Caco-2 (cell line): ENCODE measurements around the gene REPIN1. TPM values are rescaled to one million over a fixed set of nuclear protein-coding genes. Genes with fewer than 3 reads are reported as not detected.

Experiments
- BruUV-seq: library from RNA; stranded (reverse); fragments of 400-500 nt; replicated peaks from 2 replicates; lab custom pipeline; 2021; lab: Mats Ljungman, UMichigan
- CTCF ChIA-PET: fragments of 300-600 bp; sonication (Branson Sonifier 250); formaldehyde crosslinking; loops from one replicate; lab custom pipeline; 2022; ENCODE audit warnings: antibody characterized with exemption; lab: Charles Lee
- POLR2A ChIA-PET: fragments of 300-600 bp; sonication (Branson Sonifier 250); formaldehyde crosslinking; loops from one replicate; lab custom pipeline; 2022; ENCODE audit warnings: antibody characterized with exemption; lab: Charles Lee
- DNase-seq, 2 experiments: peaks; one replicate each; pipeline versions ENCODE4 v3.0.0 to v3.0.0-alpha.2; 2020 to 2022
- H3K27me3 ChIP-seq: replicated peaks from 2 replicates; pipeline ENCODE4 v1.6.0; 2011; ENCODE audit warnings: low read length; ENCODE audit not compliant: control insufficient read depth, insufficient read depth
- H3K36me3 ChIP-seq: 2 replicates; pipeline ENCODE4 v1.5.1; 2011; ENCODE audit warnings: low read length; ENCODE audit not compliant: control insufficient read depth, insufficient read depth
- H3K4me1 ChIP-seq: fragments of 250-450 bp; sonication (Bioruptor Pico); 2 replicates; pipeline ENCODE4 v1.5.1; 2020; ENCODE audit warnings: mild to moderate bottlenecking
- H3K4me3 ChIP-seq: 2 replicates; pipeline ENCODE4 v1.5.1; 2011; ENCODE audit warnings: low read depth, mild to moderate bottlenecking, control low read depth, low read length
- H3K9me3 ChIP-seq: fragments of 250-450 bp; sonication (Bioruptor Pico); 2 replicates; pipeline ENCODE4 v1.5.1; 2020; ENCODE audit warnings: mild to moderate bottlenecking, moderate library complexity
- H3K27ac Mint-ChIP-seq: one replicate; pipeline ENCODE4 v1.8.0; 2022; ENCODE audit warnings: mixed read lengths; ENCODE audit not compliant: unreplicated experiment
- H3K27me3 Mint-ChIP-seq: one replicate; pipeline ENCODE4 v1.8.0; 2022; ENCODE audit warnings: mixed read lengths; ENCODE audit not compliant: insufficient read depth, unreplicated experiment
- H3K36me3 Mint-ChIP-seq: one replicate; pipeline ENCODE4 v1.8.0; 2022; ENCODE audit warnings: mild to moderate bottlenecking, mixed read lengths; ENCODE audit not compliant: insufficient read depth, unreplicated experiment
- H3K4me1 Mint-ChIP-seq: one replicate; pipeline ENCODE4 v1.8.0; 2022; ENCODE audit warnings: low read depth, mixed read lengths; ENCODE audit not compliant: unreplicated experiment
- H3K4me3 Mint-ChIP-seq: one replicate; pipeline ENCODE4 v1.8.0; 2022; ENCODE audit warnings: mild to moderate bottlenecking, moderate library complexity, mixed read lengths; ENCODE audit not compliant: unreplicated experiment
- H3K9me3 Mint-ChIP-seq: one replicate; pipeline ENCODE4 v1.8.0; 2022; ENCODE audit warnings: mixed read lengths; ENCODE audit not compliant: unreplicated experiment
- CTCF ChIP-seq, 2 experiments: fragments of 200-600 bp in 1 of 2; IDR thresholded peaks; 1 replicate in 1 of 2; 2 replicates in 1 of 2; pipeline versions ENCODE4 v1.5.1 to v1.8.0; 2011 to 2022; ENCODE audit warnings: antibody characterized with exemption in 1 of 2, control low read depth in 1 of 2, inconsistent platforms in 1 of 2, low read depth in 1 of 2, low read length in 1 of 2, mild to moderate bottlenecking in 1 of 2, moderate library complexity in 1 of 2; ENCODE audit not compliant: insufficient read depth in 1 of 2, severe bottlenecking in 1 of 2, unreplicated experiment in 1 of 2
- intact Hi-C: fragments of 100-400 bp; cut with micrococcal nuclease; formaldehyde crosslinking; loops from one replicate; pipeline ENCODE4 v1.10.0; 2022; ENCODE audit not compliant: unreplicated experiment
- total RNA-seq: library from RNA; stranded (reverse); gene quantifications from 2 replicates; pipeline ENCODE4 v1.2.3, GENCODE V29; 2022

REPIN1 gene
- total RNA-seq, 1 experiment from 2014 or later: 148 TPM

DNA sequence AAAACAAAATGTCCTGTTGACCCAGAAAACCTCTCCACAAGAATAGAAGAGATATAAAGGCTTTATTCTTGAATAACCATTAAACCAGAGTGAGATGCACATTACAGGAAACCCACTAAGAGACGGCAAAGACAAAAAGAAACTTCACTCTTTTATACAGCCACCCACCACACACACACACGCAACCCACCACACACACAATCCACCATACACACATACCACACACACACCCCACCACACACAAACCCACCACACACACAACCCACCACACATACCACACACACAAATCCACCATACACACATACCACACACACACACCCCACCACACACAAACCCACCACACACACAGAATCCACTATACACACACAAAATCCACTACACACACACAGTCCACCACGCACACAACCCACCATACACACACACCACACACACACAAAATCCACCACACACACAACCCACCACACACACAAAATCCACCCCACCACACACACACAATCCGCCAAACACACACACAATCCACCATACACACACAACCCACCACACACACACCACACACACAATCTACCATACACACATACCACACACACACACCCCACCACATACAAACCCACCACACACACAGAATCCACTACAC is 9.5 kb upstream of the REPIN1 start:
- Histone ChIP-seq H3K9me3 (no peaks in the 10 kb centered on the region), H3K4me3 (no peak overlapping the region), H3K36me3 (no peaks in the 10 kb centered on the region), H3K4me1 (no peaks in the 10 kb centered on the region), H3K27me3 (no peaks in the 10 kb centered on the region)
- CTCF ChIA-PET: interaction anchor here (1.0 kb wide), 1 partner anchor 19 kb away, joined by 3 read pairs; no protein-coding TSS in a partner anchor
- DNase-seq: no peak
- Mint-ChIP-seq H3K4me1 (peaks cover 11% of the 10 kb centered on the region), H3K9me3 (peaks cover 12% of the 10 kb centered on the region), H3K36me3 (no peaks in the 10 kb centered on the region), H3K27me3 (no peaks in the 10 kb centered on the region), H3K4me3 (no peak overlapping the region), H3K27ac (no peak overlapping the region)
- POLR2A ChIA-PET: no interaction called here
- TF ChIP-seq CTCF (IDR thresholded peaks at IDR 0.05; ENCODE audit: insufficient read depth in 1 of 2, low read depth in 1 of 2, low read length in 1 of 2, severe bottlenecking in 1 of 2, unreplicated experiment in 1 of 2): no peak
- no TSS peak for BruUV-seq
- intact Hi-C loops: no loop called here

DNA sequence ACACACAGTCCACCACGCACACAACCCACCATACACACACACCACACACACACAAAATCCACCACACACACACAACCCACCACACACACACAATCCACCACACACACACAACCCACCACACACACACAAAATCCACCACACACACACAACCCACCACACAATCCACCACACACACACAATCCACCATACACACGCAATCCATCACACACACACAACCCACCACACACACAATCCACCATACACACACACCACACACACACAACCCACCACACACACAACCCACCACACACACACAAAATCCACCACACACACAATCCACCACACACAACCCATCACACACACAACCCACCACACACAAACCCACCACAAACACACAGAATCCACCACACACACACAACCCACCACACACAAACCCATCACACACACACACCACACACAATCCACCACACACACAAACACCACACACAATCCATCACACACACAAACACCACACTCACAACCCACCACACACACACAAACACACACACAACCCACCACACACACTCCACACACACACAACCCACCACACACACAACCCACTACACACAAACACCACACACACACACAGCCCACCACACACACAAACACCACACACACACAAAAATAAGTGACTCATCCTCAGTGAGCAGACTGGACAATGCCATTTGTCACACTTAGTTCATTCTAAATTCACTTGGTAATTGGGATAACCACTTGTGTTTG is 8.8 kb upstream of the REPIN1 start:
- CTCF ChIA-PET: no interaction called here
- H3K36me3 ChIP-seq: no peaks in the 10 kb centered on the region
- H3K4me3 ChIP-seq: no peak overlapping the region
- POLR2A ChIA-PET: no interaction called here
- no peak overlapping the region for H3K4me3 Mint-ChIP-seq
- intact Hi-C loops: no loop called here
- no peak for TF ChIP-seq CTCF (IDR thresholded peaks at IDR 0.05; ENCODE audit: insufficient read depth in 1 of 2, low read depth in 1 of 2, low read length in 1 of 2, severe bottlenecking in 1 of 2, unreplicated experiment in 1 of 2)
- no peaks in the 10 kb centered on the region for H3K27me3 Mint-ChIP-seq
- peak overlapping the region; percentile 42 for H3K27ac Mint-ChIP-seq
- H3K9me3 ChIP-seq: no peaks in the 10 kb centered on the region
- peaks cover 11% of the 10 kb centered on the region for H3K4me1 Mint-ChIP-seq
- H3K27me3 ChIP-seq: no peaks in the 10 kb centered on the region
- no TSS peak for BruUV-seq
- peaks cover 12% of the 10 kb centered on the region for H3K9me3 Mint-ChIP-seq
- DNase-seq: no peak
- H3K36me3 Mint-ChIP-seq: no peaks in the 10 kb centered on the region
- H3K4me1 ChIP-seq: no peaks in the 10 kb centered on the region

DNA sequence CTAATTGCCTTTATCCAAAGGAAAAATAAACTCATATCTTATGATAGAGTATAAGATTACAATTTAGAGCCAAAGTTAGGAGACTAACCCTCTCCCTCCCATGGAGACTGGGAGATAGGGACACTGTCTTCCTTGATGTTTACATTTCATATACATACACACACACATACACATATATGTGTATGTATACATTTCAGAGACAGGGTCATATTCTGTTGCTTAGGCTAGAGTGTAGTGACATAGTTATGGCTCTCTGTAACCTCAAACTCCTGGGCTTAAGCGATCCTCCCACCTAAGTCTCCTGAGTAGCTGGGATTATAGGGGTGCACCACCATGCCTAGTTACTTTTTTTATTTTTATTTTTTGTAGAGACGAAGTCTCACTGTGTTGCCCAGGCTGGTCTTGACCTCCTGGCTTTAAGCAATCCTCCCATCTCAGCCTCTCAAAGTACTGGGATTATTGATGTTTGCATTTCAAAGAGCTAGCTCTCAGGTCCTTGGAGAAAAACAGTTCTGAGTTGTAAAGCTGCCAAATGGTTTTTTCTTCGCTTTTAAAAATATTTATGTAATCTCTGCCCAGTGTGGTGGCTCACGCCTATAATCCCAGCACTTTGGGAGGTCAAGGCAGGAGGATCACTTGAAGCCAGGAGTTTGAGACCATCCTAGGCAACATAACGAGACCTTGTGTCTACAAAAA is 8.1 kb upstream of the REPIN1 start:
- intact Hi-C loops: no loop called here
- no peak for DNase-seq
- Histone ChIP-seq H3K4me3 (no peak overlapping the region), H3K36me3 (no peaks in the 10 kb centered on the region), H3K9me3 (no peaks in the 10 kb centered on the region), H3K27me3 (no peaks in the 10 kb centered on the region), H3K4me1 (no peaks in the 10 kb centered on the region)
- Mint-ChIP-seq H3K36me3 (no peaks in the 10 kb centered on the region), H3K27me3 (no peaks in the 10 kb centered on the region), H3K27ac (peak overlapping the region; percentile 42), H3K9me3 (peaks cover 12% of the 10 kb centered on the region), H3K4me1 (peaks cover 11% of the 10 kb centered on the region), H3K4me3 (no peak overlapping the region)
- POLR2A ChIA-PET: no interaction called here
- TF ChIP-seq CTCF (IDR thresholded peaks at IDR 0.05; ENCODE audit: insufficient read depth in 1 of 2, low read depth in 1 of 2, low read length in 1 of 2, severe bottlenecking in 1 of 2, unreplicated experiment in 1 of 2): no peak
- BruUV-seq: no TSS peak
- CTCF ChIA-PET: no interaction called here
